ENCODE data around the gene EFCAB6. TPM values are rescaled to one million over a fixed set of nuclear protein-coding genes. Genes with fewer than 3 reads are reported as not detected.

EFCAB6 gene
- total RNA-seq, 1 experiment from 2014 or later = 0.52 TPM

- Histone ChIP-seq H3K4me2 (ENCODE audit: low read length) (no peak overlapping the region), H3K9me3 (ENCODE audit: control insufficient read depth in 1 of 2, insufficient read depth in 1 of 2, low read depth in 1 of 2, low read length in 2 of 2) (no peaks in the 10 kb centered on the region), H3K27ac (ENCODE audit: low read depth, low read length) (no peak overlapping the region), H3K9me2 (ENCODE audit: insufficient read depth) (no peaks in the 10 kb centered on the region), H3K4me3 (replicated peaks in 1 of 2; ENCODE audit: low read depth in 1 of 2, low read length in 2 of 2) (no peak overlapping the region), H3K9ac (ENCODE audit: low read length) (no peak overlapping the region), H3K27me3 (ENCODE audit: insufficient read depth, low read length) (peaks cover 10% of the 10 kb centered on the region; the same call in 1 of the 2 replicates), H2AFZ (ENCODE audit: low read depth, low read length, poor library complexity, severe bottlenecking) (no peak overlapping the region), H3K4me1 (ENCODE audit: control insufficient read depth in 1 of 2, insufficient read depth in 2 of 2, low read length in 2 of 2) (no peaks in the 10 kb centered on the region), H3K79me2 (ENCODE audit: insufficient read depth, low read length) (no peaks in the 10 kb centered on the region), H3K36me3 (ENCODE audit: control insufficient read depth in 1 of 2, insufficient read depth in 2 of 2, low read length in 2 of 2) (no peaks in the 10 kb centered on the region), H4K20me1 (ENCODE audit: insufficient read depth) (no peaks in the 10 kb centered on the region)
- intact Hi-C loops (cut with micrococcal nuclease) = no loop called here
- RAD21 ChIA-PET (ENCODE audit: low non-redundant PET in 1 of 2, low total read pairs in 2 of 2, uncharacterized antibody in 2 of 2, unreplicated experiment in 2 of 2) = no interaction called here
- DNase-seq (ENCODE audit: low read depth, low spot score) (no peak), ATAC-seq (no peak)
- no TSS peak for BruUV-seq (replicated peaks)
- CTCF ChIA-PET = no interaction called here
- POLR2A ChIA-PET = no interaction called here
- TF ChIP-seq JUND (IDR thresholded peaks at IDR 0.05) (no peak), EZH2 (IDR thresholded peaks at IDR 0.05) (no peak), EGR1 (IDR thresholded peaks at IDR 0.05; ENCODE audit: low read depth) (no peak), POLR2A (IDR thresholded peaks at IDR 0.05; ENCODE audit: borderline replicate concordance, extremely low read depth, insufficient read depth, insufficient read length) (no peak), CTCF (IDR thresholded peaks at IDR 0.05 in 2 of 3, conservative IDR thresholded peaks at IDR 0.05 in 1 of 3; ENCODE audit: borderline replicate concordance in 1 of 3, insufficient read depth in 1 of 3, low read depth in 2 of 3, low read length in 2 of 3) (no peak), ELF1 (IDR thresholded peaks at IDR 0.05; ENCODE audit: borderline replicate concordance, low read depth) (no peak), SRF (IDR thresholded peaks at IDR 0.05; ENCODE audit: low read depth) (no peak), YY1 (IDR thresholded peaks at IDR 0.05; ENCODE audit: extremely low read depth, insufficient replicate concordance, low read depth, low read length) (no peak), ZFX (IDR thresholded peaks at IDR 0.05) (no peak), SP1 (IDR thresholded peaks at IDR 0.05; ENCODE audit: low read depth) (no peak), MAX (IDR thresholded peaks at IDR 0.05) (no peak), ATF3 (IDR thresholded peaks at IDR 0.05) (no peak), RAD21 (IDR thresholded peaks at IDR 0.05; ENCODE audit: low read depth) (no peak), ZBTB33 (IDR thresholded peaks at IDR 0.05; ENCODE audit: extremely low read depth, insufficient replicate concordance, low read length) (no peak)
Observed at GRCh38 chr22:43563571-43563970, 248.5 kb downstream of the EFCAB6 start.
